Measurements from ENCODE around the gene NRXN3. TPM values are rescaled to one million over a fixed set of nuclear protein-coding genes. Genes with fewer than 3 reads are reported as not detected.

NRXN3 gene
- total RNA-seq, 1 donor from 2014 or later = 18.0 TPM

DNA sequence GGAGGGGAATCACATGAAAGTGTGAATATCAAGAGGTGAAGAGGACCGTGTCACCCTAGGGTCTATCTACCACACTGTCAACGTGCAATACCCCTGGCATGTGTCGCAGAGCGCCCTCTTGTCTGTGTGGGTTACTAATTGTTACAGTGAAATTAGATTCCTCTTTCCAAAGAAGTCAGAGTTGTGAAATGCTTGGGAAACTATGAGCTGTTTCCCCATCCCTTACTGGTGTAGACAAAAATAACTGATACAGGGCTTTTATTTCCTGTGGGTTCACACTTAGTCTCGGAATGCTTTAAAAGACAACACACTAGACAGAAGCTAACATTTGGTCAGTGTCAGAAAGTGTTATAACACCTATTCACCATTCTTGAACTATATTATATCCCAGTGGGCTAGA lies 597.3 kb downstream of the NRXN3 start:
- FAIRE-seq (no peak), DNase-seq (ENCODE audit: low read depth) (peak; percentile 37)
- H3K9me3 ChIP-seq (ENCODE audit: insufficient read depth, low read depth, low read length) = no peaks in the 10 kb centered on the region
- no peaks in the 10 kb centered on the region for H3K36me3 Mint-ChIP-seq (ENCODE audit: low read depth, unreplicated experiment)
- H3K4me3 ChIP-seq (ENCODE audit: insufficient read depth, low read depth, low read length) = no peak overlapping the region
- H3K36me3 ChIP-seq (ENCODE audit: insufficient read depth, low read length) = no peaks in the 10 kb centered on the region
- H3K9me3 Mint-ChIP-seq (ENCODE audit: unreplicated experiment) = no peaks in the 10 kb centered on the region
- H2AFZ ChIP-seq (ENCODE audit: low read depth, low read length) = no peak overlapping the region
- no peaks in the 10 kb centered on the region for H3K27me3 ChIP-seq (ENCODE audit: insufficient read depth, low read length)
- H3K4me1 ChIP-seq (ENCODE audit: insufficient read depth, low read length) = peaks cover 18% of the 10 kb centered on the region
- H4K20me1 ChIP-seq (ENCODE audit: insufficient read depth, low read length) = no peaks in the 10 kb centered on the region
- peaks cover 9% of the 10 kb centered on the region for H3K27me3 Mint-ChIP-seq (ENCODE audit: low read depth, unreplicated experiment)
- H3K4me2 ChIP-seq (ENCODE audit: low read length) = no peak overlapping the region
- no peak overlapping the region for H3K9ac ChIP-seq (ENCODE audit: low read length)
- H3K27ac ChIP-seq (ENCODE audit: low read depth, low read length) = no peak overlapping the region
- H3K79me2 ChIP-seq (ENCODE audit: insufficient read depth, low read length) = no peaks in the 10 kb centered on the region
- H3K4me3 Mint-ChIP-seq (ENCODE audit: unreplicated experiment) = no peak overlapping the region
- H3K27ac Mint-ChIP-seq (ENCODE audit: unreplicated experiment) = no peak overlapping the region
- H3K4me1 Mint-ChIP-seq (ENCODE audit: low read depth, unreplicated experiment) = peaks cover 14% of the 10 kb centered on the region
- no peak for TF ChIP-seq EZH2 (IDR thresholded peaks at IDR 0.05; ENCODE audit: insufficient read depth, low read length)
- TF ChIP-seq, protein P1, sequence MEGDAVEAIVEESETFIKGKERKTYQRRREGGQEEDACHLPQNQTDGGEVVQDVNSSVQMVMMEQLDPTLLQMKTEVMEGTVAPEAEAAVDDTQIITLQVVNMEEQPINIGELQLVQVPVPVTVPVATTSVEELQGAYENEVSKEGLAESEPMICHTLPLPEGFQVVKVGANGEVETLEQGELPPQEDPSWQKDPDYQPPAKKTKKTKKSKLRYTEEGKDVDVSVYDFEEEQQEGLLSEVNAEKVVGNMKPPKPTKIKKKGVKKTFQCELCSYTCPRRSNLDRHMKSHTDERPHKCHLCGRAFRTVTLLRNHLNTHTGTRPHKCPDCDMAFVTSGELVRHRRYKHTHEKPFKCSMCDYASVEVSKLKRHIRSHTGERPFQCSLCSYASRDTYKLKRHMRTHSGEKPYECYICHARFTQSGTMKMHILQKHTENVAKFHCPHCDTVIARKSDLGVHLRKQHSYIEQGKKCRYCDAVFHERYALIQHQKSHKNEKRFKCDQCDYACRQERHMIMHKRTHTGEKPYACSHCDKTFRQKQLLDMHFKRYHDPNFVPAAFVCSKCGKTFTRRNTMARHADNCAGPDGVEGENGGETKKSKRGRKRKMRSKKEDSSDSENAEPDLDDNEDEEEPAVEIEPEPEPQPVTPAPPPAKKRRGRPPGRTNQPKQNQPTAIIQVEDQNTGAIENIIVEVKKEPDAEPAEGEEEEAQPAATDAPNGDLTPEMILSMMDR (IDR thresholded peaks at IDR 0.05; ENCODE audit: insufficient read depth, low read depth, low read length) = no peak

DNA sequence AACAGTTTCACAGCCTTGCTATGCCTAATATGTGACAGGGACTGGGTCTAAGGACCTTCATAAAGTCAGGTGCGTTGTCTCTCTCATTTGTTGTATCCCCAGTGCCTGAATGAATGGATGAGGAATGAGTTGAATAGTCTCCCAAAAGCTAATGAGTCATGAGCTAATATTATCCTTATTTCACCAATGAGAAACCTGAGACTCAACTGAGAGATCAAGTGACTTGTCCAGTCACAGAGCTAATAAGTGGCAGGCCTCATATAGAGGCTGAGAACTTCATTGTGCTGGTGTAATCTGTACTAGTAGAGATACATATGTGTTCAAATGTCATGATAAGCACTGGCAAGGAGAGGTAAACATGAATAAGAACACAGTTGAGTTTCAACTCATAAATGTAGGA lies 612.4 kb downstream of the NRXN3 start:
- H3K27ac ChIP-seq (ENCODE audit: low read depth, low read length) = no peak overlapping the region
- H3K4me3 ChIP-seq (ENCODE audit: insufficient read depth, low read depth, low read length) = no peak overlapping the region
- H3K4me2 ChIP-seq (ENCODE audit: low read length) = no peak overlapping the region
- no peaks in the 10 kb centered on the region for H3K27me3 Mint-ChIP-seq (ENCODE audit: low read depth, unreplicated experiment)
- FAIRE-seq (no peak), DNase-seq (ENCODE audit: low read depth) (no peak)
- TF ChIP-seq, protein P1 (IDR thresholded peaks at IDR 0.05; ENCODE audit: insufficient read depth, low read depth, low read length) = no peak
- no peak for TF ChIP-seq EZH2 (IDR thresholded peaks at IDR 0.05; ENCODE audit: insufficient read depth, low read length)
- no peaks in the 10 kb centered on the region for H4K20me1 ChIP-seq (ENCODE audit: insufficient read depth, low read length)
- no peaks in the 10 kb centered on the region for H3K36me3 Mint-ChIP-seq (ENCODE audit: low read depth, unreplicated experiment)
- no peaks in the 10 kb centered on the region for H3K79me2 ChIP-seq (ENCODE audit: insufficient read depth, low read length)
- no peak overlapping the region for H3K9ac ChIP-seq (ENCODE audit: low read length)
- H2AFZ ChIP-seq (ENCODE audit: low read depth, low read length) = no peak overlapping the region
- no peaks in the 10 kb centered on the region for H3K36me3 ChIP-seq (ENCODE audit: insufficient read depth, low read length)
- no peaks in the 10 kb centered on the region for H3K4me1 ChIP-seq (ENCODE audit: insufficient read depth, low read length)
- no peaks in the 10 kb centered on the region for H3K4me1 Mint-ChIP-seq (ENCODE audit: low read depth, unreplicated experiment)
- no peak overlapping the region for H3K27ac Mint-ChIP-seq (ENCODE audit: unreplicated experiment)
- no peak overlapping the region for H3K4me3 Mint-ChIP-seq (ENCODE audit: unreplicated experiment)
- no peaks in the 10 kb centered on the region for H3K9me3 ChIP-seq (ENCODE audit: insufficient read depth, low read depth, low read length)
- no peaks in the 10 kb centered on the region for H3K27me3 ChIP-seq (ENCODE audit: insufficient read depth, low read length)
- H3K9me3 Mint-ChIP-seq (ENCODE audit: unreplicated experiment) = no peaks in the 10 kb centered on the region

DNA sequence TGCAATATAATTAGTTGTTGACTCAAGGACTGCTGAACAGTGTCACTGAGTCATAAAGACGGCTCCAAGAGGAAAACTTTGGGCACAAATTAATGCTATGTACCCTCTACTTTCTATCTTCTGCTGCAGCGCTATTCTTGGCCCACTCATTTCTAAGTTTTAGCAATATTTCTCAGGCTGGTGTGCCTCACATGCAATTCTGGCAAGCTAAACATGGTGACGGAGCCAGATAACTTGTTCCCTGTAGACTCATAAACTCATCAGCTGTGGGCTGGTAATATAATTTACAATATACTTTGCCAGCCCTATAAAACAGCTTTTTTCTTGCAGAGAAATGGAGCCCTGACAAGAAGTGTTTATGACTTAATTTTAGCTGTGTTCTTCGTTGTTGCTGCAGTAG lies 615.1 kb downstream of the NRXN3 start:
- Histone ChIP-seq H3K27ac (ENCODE audit: low read depth, low read length) (no peak overlapping the region), H3K9me3 (ENCODE audit: insufficient read depth, low read depth, low read length) (no peaks in the 10 kb centered on the region), H3K4me3 (ENCODE audit: insufficient read depth, low read depth, low read length) (no peak overlapping the region), H3K36me3 (ENCODE audit: insufficient read depth, low read length) (no peaks in the 10 kb centered on the region), H4K20me1 (ENCODE audit: insufficient read depth, low read length) (no peaks in the 10 kb centered on the region), H3K4me1 (ENCODE audit: insufficient read depth, low read length) (no peaks in the 10 kb centered on the region), H3K4me2 (ENCODE audit: low read length) (no peak overlapping the region), H3K9ac (ENCODE audit: low read length) (no peak overlapping the region), H3K27me3 (ENCODE audit: insufficient read depth, low read length) (no peaks in the 10 kb centered on the region), H2AFZ (ENCODE audit: low read depth, low read length) (no peak overlapping the region), H3K79me2 (ENCODE audit: insufficient read depth, low read length) (no peaks in the 10 kb centered on the region)
- H3K4me1 Mint-ChIP-seq (ENCODE audit: low read depth, unreplicated experiment) = no peaks in the 10 kb centered on the region
- no peak for TF ChIP-seq EZH2 (IDR thresholded peaks at IDR 0.05; ENCODE audit: insufficient read depth, low read length)
- TF ChIP-seq, protein P1 (IDR thresholded peaks at IDR 0.05; ENCODE audit: insufficient read depth, low read depth, low read length) = no peak
- H3K27ac Mint-ChIP-seq (ENCODE audit: unreplicated experiment) = no peak overlapping the region
- DNase-seq (ENCODE audit: low read depth) = no peak
- H3K36me3 Mint-ChIP-seq (ENCODE audit: low read depth, unreplicated experiment) = no peaks in the 10 kb centered on the region
- peaks cover 3% of the 10 kb centered on the region for H3K27me3 Mint-ChIP-seq (ENCODE audit: low read depth, unreplicated experiment)
- no peak for FAIRE-seq
- no peaks in the 10 kb centered on the region for H3K9me3 Mint-ChIP-seq (ENCODE audit: unreplicated experiment)
- no peak overlapping the region for H3K4me3 Mint-ChIP-seq (ENCODE audit: unreplicated experiment)

Measured in astrocyte (in vitro differentiated cells and primary cell).